ENCODE measurements around the gene KLHDC7B. TPM values are rescaled to one million over a fixed set of nuclear protein-coding genes. Genes with fewer than 3 reads are reported as not detected.

The KLHDC7B gene
- total and polyA plus RNA-seq, 2 of the 13 experiments (the other 11 are each of a cell fraction or from before 2014, with no cell fraction given) = 0.11 TPM; not detected in 1

GRCh38 chr22:50599816-50600455 lies 54.2 kb downstream of the KLHDC7B start (continued):
- TF ChIP-seq ZNF569 (CRISPR knock-in tag; IDR thresholded peaks at IDR 0.05; ENCODE audit: borderline replicate concordance) = 0 out of 2 replicates have a peak, but pooled peaks have one; percentile 49
- TF ChIP-seq ZNF557 (CRISPR knock-in tag; IDR thresholded peaks at IDR 0.05) = peak; percentile 99
- no peak for TF ChIP-seq MAFK (conservative IDR thresholded peaks at IDR 0.05 in 1 of 2, IDR thresholded peaks at IDR 0.05 in 1 of 2; ENCODE audit: low read length in 2 of 2)
- TF ChIP-seq ELK4 (CRISPR knock-in tag; IDR thresholded peaks at IDR 0.05; ENCODE audit: borderline replicate concordance) = peak; percentile 96; the same call in 1 of the 2 replicates
- peak; percentile 97 for TF ChIP-seq ATF5 (CRISPR knock-in tag; IDR thresholded peaks at IDR 0.05; ENCODE audit: low read depth)
- TF ChIP-seq NR0B2 (CRISPR knock-in tag; IDR thresholded peaks at IDR 0.05) = peak; percentile 97
- peak; percentile 97 for TF ChIP-seq ZNF160 (CRISPR knock-in tag; IDR thresholded peaks at IDR 0.05)
- peak; percentile 93 for TF ChIP-seq ZNF768 (CRISPR knock-in tag; IDR thresholded peaks at IDR 0.05)
- no peak for TF ChIP-seq TBX3 (IDR thresholded peaks at IDR 0.05; ENCODE audit: borderline replicate concordance)
- TF ChIP-seq ZBED4 (CRISPR knock-in tag; IDR thresholded peaks at IDR 0.05; ENCODE audit: borderline replicate concordance) = peak; percentile 97
- peak; percentile 69 for TF ChIP-seq ZNF143 (CRISPR knock-in tag; IDR thresholded peaks at IDR 0.05)
- TF ChIP-seq BRCA1 (CRISPR knock-in tag; IDR thresholded peaks at IDR 0.05) = peak; percentile 100
- TF ChIP-seq NFAT5 (CRISPR knock-in tag; IDR thresholded peaks at IDR 0.05) = peak; percentile 99
- TF ChIP-seq ZNF430 (CRISPR knock-in tag; IDR thresholded peaks at IDR 0.05) = peak; percentile 100
- peak; percentile 87 for TF ChIP-seq MED1 (CRISPR knock-in tag; IDR thresholded peaks at IDR 0.05)
